ENCODE data around the gene SMARCC2.
"Not testable (repeated sequence)": the region's sequence is repeated elsewhere in the genome, so short reads cannot be mapped to it uniquely, and the experiment has no call there.

The SMARCC2 gene

DNA sequence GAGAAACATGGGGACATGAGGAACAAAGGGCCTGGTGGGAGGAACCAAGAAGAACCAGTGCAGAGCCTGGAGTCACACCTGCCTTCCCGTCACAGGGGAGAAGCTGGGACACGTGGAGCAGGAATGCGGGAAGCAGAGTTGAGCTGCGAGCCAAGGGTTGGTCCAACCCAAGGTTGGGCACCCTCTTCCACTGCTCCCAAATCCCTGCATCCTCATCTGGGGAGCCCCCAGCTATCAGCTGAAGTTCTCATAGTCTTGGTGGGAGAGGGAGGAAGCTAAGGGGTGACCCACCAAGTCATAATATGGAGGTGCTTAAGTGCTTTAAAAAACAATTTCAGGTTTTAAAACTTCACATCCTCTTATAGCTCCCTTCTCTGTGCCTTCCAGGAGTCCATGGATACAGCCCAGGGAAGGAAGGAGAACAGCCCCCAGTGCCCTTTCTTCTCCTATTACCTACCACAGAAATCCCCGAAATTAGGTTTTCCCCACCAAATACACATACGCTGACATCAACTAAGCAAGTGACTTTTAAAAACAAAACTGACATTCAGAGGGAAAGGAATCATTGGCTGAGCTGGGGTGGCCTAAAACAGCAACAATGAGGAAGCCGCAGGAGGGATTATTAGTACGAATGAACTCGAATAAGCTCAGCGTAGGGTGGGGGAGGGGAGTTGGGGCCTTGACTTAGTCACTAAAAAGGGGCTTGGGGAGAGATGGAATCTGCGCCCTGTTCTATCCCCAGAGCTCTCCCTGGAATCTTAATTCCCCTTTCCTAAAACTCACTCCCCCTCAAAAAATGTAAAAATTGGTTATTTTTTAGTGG, 26.6 kb downstream of the SMARCC2 start:
- DNase-seq: no peak

DNA sequence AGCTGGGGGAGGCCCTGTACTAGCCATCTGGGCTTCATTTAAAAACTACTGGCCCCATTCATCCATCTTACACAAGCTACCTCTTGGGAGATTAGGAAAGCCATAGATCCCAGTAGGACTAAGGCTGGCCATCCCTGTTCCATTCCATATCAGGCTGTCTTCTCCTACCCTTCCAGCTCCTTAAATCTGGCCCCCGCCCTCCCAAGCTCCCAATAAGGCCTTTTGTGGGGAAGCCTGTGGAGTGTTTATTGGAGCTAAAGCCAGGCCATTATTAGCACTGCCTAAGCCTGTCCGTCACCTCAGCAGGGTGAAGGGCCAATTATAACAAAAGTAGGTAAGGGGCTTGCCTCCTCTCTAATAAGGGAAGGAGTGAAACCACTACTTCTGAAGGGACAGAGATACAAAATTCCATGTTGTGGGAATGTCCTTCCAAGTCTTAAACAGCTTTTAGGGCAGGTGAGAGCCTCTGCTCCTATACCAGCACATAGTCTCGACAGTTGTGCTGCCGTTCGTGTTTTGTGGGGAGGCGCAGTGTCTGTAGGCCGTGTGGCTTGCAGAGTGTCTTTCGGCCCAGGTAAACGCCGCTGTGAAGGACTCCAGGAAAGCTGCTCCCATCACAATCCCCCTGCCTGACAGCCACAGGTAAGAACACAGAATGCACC, 27.5 kb downstream of the SMARCC2 start:
- DNase-seq: no peak

DNA sequence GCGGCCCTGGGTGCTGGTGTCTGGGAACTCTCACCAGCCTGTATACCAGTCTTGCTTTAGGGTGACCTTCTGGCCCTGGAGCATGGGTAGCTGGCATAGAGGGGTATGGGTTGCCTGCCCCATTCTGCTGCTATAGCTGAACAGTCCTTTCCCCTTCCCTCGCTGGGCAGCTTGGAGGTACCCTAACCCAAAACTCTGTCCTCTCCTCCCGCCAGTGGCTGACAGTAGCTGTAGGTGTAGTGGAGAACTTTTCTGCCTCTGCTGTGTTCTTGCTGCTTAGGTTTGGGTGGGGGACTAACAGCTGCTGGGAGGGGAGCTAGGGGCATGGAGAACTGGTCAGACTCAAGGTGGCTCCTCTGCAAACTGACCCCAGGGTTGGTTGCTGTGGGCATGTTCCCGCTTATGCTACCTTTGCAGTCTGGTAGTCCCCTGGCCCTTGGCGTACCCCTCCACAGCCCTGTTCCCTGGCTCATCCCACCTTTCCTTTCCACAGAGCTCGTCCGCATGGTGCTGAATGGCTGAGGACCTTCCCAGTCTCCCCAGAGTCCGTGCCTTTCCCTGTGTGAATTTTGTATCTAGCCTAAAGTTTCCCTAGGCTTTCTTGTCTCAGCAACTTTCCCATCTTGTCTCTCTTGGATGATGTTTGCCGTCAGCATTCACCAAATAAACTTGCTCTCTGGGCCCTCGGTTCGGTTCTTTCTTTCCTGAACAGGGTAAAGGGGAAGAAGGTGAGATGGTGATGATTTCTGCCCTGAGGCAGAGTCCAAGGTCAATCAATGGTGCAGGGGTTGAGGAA, 28.2 kb downstream of the SMARCC2 start:
- no peak for DNase-seq

DNA sequence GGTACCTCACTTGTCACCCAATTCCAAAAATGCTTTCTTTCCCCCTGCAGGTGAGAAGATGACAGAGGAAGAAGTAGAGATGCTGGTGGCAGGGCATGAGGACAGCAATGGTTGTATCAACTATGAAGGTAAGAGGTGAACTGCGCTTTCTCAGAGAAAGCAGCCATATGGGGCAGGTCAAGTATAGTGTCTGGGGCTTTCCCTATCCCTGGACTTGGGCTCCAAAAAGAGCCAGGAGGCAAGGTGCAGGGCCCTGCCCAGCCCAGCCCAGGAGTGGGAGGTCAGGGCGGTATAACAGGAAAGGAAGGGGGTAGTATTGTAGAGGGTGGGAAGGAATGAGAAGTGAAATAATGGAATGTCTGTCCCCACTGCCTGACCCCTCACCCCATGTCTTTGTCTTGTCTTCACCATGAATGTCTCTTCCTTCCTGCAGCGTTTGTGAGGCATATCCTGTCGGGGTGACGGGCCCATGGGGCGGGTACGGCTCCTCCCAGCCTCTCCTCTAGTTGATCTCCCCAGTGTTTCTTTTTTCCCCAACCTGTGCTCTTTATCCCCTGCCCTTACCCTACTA, 29.0 kb downstream of the SMARCC2 start:
- no peak for DNase-seq

DNA sequence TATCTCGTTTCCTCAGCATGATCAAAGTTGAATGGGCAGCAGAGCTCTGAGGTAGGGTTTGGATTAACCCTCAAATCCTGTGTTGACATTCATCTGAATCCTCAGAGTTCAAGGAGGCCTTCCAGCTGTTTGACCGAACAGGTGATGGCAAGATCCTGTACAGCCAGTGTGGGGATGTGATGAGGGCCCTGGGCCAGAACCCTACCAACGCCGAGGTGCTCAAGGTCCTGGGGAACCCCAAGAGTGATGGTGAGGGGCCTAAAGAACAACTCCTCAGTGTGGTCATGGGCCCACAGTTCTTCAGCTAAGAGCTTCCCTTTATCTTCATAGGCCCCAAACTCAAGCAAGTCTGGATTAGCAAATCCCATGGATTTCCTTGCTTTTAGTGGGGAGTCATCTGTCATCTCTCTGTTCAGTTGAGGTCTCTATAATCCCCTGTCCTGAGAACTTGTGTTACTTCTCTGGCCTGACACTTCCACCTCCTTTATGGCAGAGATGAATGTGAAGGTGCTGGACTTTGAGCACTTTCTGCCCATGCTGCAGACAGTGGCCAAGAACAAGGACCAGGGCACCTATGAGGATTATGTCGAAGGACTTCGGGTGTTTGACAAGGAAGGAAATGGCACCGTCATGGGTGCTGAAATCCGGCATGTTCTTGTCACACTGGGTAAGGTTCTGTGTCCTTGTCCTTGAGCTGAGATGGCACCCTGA, 29.6 kb downstream of the SMARCC2 start:
- no peak for DNase-seq

DNA sequence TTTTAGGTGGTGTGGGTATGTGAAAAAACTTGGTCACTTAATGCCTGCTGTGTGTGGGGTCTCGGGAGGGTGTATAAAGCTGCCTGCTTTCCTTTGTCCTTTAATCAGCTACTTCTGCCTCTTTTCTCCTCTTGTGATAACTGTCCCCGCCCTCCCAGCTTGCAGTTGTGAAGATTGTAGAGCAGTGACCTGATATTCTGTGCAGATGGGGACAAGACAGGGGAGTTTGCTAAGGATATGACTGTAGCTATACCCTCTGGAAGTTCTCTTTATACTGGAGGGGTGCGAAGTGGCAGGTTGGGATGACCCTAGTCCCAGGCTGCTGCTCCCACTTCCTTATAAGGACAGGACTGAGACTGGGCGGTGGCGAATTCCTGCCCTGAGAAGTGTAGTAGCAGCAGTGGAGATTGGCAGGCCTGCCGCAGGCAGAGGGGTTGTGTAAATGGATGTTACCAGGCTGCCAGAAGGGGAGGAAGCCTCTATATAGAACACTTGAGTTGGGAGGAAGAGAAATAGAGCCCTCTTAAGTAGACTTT, 30.3 kb downstream of the SMARCC2 start:
- DNase-seq: no peak

DNA sequence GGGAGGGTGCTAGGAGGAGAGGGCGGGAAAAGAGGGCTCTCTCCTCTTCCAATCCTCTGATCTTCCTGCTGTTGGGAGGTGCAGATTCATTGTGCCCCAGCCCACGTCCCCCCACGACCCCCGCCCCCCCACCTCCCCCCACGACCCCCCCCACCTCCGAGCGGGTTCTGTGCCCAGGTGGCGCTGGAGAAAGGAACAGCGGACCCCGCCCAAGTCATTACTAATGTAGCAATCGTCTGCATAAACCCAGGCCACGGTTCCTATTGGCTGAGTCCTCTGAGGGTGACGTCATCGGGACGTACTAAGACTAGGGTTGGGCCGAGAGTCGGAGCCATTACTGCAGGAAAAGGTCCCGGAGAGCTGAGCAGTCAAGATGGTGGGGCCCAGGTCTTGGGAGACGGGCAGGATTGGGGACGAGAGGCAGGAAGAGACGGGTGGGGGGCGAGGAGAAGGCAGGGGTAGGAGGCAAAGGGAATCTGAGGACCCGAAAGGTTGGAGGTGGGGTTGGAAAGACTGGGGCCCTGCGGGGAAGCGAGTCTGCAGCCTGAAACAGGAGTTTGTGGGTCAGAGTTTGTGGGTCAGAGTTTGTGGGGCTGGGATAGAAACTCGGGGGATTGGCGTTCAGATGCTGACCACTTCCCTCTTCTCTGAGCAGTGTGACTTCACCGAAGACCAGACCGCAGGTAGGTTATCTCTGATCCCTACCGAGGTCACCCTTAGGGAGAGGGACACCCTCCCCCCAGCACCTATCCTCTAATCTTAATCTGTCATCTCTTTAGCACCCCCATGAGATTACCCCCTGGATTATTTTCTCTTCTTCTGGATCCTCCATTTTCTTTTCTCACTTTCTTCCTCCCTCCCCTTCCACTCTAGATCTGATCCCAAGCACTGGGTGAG, 31.0 kb downstream of the SMARCC2 start, which contains the start of gene MYL6:
MYL6 (plus strand) TSS at position 331 of the 897 bp plus-strand sequence; CDS start at position 374, 43 bp downstream.
- DNase-seq: peak; percentile 95

DNA sequence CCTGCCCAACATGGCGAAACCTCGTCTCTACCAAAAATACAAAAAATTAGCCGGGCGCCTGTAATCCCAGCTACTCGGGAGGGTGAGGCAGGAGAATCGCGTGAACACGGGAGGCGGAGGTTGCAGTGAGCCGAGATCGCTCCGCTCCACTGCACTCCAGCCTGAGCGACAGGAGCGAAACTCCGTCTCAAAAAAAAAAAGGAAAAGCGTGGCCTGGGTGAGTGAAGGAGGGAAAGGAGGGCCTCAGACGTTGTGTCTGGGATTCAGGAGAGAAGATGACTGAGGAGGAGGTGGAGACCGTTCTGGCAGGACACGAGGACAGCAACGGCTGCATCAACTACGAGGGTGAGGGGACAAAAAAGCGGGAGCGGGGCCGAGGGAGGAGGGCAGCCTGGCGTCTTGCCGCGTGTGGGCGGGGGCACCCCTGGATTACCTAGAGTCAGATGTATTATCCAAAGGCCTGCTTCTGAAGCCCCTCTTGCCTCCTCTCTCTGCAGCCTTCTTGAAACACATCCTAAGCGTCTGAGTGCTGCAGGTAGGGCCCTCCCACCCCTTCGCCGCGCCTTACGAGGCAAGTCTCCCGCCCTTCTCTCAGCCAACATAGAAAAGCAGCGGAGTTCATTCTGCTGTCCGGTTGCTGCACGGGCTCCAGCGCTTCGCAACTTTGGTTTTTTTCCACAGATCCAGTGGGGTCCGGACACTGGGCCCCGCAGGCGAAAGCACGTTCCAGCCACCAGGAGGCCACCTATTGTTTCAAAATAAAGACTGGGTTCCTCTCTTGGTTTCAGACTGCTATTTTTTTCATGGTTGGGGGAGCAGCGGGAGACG, 31.9 kb downstream of the SMARCC2 start:
- no peak for DNase-seq

DNA sequence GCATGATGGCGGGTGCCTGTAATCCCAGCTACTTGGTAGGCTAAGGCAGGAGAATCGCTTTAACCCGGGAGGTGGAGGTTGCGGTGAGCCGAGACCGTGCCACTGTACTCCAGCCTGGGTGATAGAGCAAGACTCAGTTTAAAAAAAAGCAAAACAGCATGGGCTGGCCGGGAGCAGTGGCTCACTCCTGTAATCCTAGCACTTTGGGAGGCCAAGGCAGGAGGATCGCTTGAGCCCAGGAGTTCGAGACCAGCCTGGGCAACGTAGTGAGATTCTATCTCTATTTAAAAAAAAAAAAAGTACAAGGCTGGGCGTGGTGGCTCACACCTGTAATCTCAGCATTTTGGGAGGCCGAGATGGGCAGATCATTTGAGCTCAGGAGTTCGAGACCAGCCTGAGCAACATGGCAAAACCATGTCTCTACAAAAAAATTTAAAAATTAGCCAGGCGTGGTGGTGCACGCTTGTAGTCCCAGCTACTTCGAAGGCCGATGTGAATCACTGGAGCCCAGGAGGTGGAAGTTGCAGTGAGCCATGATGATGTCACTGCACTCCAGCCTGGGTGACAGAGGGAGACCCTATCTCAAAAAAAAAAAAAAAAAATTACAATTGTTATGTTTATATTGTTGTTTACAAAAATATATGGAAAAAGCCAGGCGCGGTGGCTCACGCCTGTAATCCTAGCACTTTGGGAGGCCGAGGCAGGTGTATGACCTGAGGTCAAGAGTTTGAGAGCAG, 32.7 kb downstream of the SMARCC2 start:
- DNase-seq: not testable (repeated sequence)

DNA sequence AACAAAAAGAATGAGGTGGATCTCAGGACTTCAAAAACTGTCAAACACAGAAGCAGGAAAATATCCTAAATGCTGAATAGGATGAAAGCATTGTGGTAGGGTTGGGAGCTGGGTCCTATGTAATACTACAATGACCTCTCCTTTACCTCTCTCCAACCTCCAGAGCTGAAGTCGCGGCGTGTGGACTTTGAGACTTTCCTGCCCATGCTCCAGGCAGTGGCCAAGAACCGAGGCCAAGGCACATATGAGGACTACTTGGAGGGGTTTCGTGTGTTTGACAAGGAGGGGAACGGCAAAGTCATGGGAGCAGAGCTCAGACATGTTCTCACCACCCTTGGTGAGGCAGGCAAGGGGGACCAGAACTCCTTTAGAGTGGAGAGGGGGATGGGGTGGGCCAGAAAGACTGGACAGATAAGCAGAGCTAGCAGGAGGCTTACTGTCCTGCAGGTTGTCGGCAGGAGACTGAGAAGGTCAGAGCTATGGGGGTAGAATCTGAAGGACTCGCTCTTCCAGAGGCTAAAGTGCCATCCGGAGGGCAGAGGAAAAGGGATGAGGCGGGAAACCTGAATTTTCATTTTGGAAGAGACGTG, 33.9 kb downstream of the SMARCC2 start:
- no peak for DNase-seq

DNA sequence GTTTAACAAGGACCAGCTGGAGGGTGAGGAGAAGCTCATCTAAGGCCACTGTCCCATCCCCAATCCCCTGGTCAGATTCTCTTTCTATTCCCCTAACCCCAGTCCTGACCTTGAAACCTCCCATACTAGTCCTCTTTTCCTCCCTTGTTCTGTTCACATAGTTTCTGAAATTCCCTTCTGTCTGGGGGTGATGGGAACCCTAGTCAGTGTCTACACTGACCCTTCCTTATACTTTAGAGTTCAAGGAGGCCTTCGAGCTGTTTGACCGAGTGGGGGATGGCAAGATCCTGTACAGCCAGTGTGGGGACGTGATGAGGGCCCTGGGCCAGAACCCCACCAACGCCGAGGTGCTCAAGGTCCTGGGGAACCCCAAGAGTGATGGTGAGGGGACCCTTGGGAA, 34.5 kb downstream of the SMARCC2 start:
- DNase-seq: no peak

DNA sequence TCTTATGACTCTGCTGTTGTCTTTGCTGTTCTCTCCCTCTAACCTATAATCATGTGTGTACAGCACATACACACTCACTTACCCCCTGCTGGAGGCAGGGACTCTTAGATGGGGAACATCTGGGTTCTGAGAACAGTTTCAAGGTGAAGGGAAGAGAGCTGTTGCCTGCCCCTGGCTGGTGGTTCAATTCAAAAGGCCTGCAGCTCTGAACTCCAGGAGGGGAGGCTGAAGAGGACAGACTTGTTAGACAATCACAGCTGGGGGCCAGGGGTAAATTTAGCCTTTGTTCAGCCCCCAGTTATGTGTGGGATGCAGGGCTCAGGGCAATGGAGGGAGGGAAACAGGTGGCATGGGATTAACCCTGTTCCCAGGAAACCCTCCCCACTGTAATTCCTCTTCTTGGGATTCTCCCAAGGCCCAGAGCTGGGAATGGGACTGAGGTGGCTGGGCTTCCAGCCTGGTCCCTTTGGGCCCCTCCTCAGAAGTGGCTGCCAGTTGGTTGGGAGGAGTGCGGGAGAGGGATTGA, 35.0 kb downstream of the SMARCC2 start:
- no peak for DNase-seq

DNA sequence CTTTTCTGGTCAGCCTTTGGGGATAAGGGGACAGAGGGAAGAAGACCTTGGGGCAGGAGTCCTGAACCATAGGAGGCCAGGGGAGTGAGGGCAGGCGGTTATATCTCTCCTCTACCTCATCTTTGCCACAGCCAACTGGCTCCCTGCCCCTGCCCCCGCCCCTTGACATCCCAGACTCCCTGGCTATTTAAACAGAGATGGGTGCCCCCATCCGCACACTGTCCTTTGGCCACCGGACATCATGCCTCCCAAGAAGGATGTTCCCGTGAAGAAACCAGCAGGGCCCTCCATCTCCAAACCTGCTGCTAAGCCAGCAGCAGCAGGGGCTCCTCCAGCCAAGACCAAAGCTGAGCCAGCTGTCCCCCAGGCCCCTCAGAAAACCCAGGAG, 35.6 kb downstream of the SMARCC2 start:
- DNase-seq: no peak

DNA sequence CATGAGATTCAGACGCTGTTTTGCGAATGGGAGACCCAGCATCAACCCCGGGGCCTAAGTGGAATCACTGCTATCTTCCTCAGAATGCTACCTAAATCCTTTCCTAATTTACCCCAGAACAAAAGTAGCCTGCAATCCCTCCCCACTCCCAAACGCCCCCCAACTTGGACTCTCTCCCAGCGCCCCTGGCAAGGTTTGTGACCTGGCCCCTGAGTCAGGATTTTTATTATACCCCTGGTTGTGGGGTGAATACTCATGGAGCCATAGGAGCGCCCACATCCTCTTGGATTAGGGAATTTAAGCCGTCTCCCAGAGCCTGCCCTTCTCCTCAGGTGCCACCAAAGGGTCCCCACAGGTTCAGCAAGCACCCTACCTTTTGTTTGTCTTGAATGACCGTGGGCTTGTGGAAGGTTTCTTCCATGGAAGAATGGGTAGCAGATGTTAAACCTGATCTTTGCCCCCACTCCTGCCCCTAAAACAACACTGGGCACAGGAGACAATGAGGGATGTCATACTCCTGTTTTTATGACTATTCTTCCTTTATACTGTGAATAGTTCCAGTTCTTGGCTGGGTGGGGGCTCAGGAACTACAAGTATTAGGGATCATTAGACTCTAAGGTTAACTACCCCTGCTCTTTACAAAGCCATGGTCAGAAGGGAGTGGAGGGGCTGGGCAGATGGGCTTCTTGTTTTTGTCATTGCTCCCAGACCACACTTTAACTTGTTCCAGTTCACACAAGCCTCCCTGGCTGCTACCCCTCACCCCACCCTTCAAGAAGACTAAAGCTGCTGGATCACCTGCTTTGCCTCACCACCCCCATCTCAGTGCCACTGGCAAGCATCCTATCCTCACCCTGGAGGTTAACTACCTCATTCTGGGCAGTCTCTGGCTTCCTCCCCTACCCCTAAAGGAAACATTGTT, 36.3 kb downstream of the SMARCC2 start:
- no peak for DNase-seq

DNA sequence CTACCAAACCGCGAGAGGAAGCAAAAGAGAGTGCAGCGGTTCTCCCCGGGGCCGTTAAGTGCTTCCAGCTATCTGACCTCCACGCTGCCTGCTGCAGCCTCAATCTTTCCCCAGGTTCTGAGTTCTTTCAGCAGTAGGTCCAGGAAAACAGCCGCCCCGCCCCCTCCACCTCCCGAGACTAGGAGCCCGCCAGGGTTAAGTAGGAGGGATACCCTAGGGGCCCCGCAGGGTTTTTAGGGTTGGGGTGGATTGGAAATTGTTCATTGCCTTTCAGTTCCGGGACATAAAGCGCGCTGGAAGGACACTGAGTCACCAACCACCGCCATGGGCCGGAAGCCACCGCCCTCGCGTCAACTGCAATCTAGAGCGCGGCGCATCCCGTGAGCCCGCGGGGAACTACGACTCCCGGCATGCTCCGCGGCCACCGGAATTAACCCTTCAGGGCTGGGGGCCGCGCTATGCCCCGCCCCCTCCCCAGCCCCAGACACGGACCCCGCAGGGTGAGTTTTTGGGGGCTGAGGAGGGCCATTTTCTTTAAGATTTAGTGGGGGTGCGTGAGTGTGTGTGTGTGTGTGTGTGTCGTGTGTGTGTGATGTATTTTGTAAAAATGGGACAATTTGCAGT, 37.0 kb downstream of the SMARCC2 start, which contains the start of gene MYL6B:
MYL6B (plus strand) TSS at position 456 of the 624 bp plus-strand sequence. CDS start 1,332 bp downstream, outside the sequence.
- peak; percentile 71 for DNase-seq

DNA sequence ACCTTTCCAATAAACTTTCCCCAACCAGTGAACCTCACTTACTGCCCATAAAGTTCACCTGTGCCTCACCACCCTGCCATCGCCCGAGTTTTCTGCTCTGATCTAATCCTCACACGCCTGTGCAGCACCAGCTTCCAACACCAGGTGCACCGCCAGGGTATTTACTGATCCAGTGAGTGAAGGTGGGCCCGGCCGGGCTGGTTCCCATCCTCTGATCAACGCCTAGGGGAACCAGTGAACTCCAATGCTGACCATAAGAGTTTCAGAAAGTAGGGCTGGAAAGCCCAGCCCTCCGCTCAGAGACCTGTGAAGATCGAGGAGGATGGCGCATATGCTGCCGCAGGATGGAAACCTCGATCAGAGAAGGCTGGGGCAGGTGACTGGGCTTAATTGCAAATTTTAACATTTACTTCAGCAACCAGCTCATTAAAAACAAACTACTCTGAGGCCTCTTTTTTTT, 37.6 kb downstream of the SMARCC2 start:
- no peak for DNase-seq

DNA sequence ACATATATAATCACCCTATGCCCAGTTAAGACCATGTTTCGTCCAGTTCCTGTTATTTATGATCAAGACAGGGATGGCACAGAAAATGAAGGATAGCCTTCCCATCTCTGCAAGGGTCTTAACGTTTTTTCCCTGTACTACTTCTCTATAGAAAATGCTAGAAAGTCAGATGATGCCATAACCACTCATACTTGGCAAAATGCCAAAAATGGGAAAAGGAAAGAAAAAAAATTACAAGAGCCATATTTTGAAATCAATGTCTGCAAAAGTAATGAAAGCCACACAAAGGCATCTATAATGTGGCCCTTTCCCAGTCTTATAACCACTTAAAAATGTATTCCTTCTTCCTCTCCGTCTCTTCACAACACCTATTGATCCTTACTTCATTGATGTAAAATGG, 38.7 kb downstream of the SMARCC2 start:
- DNase-seq: no peak
